GM03348 (cell line): ENCODE results near the gene TUB.

Experiments used
- DNase-seq: peaks from one replicate; pipeline ENCODE4 v3.0.0; 2012; ENCODE audit warnings: low spot score

Gene TUB

GRCh38 chr11:8047382-8047781 is 33.6 kb upstream of the TUB start:
- no peak for DNase-seq

GRCh38 chr11:8049084-8049483 is 31.9 kb upstream of the TUB start:
- no peak for DNase-seq

GRCh38 chr11:8055091-8055835 is 25.7 kb upstream of the TUB start:
- no peak for DNase-seq

GRCh38 chr11:8055836-8056526 is 25.0 kb upstream of the TUB start:
- no peak for DNase-seq

GRCh38 chr11:8056810-8057463 is 24.1 kb upstream of the TUB start:
- peak; percentile 75 for DNase-seq

- no peak for DNase-seq
Observed at GRCh38 chr11:8058216-8058615, 22.8 kb upstream of the TUB start.

DNA sequence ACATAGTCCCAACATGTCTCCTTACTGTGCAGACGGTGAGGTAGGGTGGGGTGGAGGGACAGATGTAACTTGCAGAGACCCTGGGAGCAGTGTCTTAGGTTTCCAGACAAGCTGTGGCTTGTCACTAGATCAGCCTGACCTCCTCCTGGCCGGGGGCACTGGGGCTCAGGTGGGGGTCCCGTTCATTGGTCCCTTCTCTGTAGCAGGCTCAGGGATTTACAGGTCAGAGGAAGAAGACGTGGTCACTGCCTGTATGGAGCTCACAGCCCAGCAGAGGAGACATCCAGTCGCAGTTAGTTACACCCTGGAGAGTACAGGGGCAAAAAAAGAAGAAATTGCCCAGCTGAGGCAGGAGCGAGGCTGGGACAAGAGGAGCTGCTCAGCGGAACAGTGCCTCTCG is 22.0 kb upstream of the TUB start:
- no peak for DNase-seq

DNA sequence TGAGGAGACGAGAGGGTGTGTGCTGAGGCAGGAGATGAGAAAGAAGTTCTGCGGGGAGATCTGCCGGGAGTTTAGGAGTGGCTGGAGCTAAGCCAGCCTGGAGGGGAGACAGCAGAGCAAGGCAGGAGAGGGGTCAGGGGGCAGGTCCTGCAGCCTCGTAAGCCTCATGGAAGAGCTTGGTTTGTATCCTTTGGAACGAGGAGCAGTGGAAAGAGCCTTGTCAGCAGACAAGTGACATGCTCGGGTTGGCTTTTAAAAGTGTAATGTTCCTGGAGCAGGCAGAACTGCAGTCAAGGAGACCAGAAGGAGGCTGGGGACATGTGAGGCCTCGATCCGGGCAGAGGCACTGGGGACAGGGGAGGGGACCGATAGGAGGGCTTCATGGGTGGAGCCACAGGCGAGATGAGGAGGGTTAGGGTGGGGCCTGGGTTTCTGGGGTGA is 21.4 kb upstream of the TUB start:
- DNase-seq, result no peak

DNA sequence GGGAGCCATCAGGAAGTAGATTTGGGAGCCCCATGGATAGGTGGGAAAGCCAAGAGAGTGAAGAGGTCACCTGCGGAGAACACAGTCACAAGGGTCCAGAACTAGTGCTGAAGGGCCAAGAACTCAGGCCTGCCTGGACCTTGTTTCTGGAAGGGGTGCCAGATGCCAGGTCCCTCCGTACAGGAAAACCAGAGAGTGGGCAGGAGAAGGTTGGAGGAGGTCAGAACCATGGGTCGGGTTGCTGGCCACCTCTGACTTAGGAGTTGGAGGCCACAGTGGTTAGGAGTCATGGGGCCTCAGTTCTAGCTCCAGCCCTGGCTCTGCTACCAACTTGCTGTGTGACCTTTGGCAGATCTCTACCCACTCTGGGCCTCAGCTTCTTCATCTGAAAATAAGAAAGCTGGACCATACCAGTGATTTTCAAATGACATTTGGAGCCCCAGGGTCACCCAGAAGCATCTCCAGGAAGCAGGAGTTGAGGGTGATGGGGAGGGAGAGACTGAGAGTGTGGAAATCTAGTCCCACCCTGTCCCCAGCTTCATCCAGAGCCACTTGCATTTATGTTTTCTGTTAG is 20.8 kb upstream of the TUB start:
- no peak for DNase-seq

DNA sequence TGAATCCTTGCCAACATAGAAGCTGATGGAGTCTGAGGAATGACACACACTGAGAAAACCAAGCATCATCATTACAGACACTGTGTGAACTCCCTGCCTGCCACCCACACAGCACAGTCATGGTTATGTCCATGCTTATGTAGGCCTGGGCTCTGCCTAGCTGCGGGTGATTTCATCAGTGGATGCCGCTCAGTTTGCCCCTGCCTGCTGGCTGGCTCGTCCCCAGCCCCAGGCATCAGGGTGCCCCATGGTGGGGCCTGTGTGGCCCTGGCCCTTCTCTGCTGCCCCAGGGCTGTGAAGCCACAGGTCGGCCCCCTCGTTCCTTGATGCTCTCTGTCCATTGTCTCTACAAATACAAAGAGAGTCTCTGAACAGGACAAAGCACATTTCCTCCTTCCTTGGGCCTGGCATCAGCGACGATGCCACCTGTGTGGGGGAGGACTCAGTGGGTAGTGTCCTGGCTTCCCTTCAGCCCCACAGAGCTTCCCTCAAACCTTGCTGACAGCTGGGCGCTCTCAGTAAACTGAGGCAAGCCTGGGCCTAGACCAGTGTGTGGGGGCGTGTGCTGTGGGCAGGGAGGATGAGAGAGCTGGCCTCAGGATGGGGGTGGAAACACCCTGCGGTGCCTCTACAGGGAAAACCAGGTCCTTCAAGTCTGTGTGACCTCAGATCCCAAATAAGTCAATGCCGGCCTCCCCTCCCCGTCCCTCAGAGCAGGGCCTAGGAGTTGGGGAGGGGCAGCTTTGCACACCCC is 20.0 kb upstream of the TUB start:
- DNase-seq, result peak; percentile 81

GRCh38 chr11:8061555-8062428 is 19.2 kb upstream of the TUB start:
- no peak for DNase-seq

DNA sequence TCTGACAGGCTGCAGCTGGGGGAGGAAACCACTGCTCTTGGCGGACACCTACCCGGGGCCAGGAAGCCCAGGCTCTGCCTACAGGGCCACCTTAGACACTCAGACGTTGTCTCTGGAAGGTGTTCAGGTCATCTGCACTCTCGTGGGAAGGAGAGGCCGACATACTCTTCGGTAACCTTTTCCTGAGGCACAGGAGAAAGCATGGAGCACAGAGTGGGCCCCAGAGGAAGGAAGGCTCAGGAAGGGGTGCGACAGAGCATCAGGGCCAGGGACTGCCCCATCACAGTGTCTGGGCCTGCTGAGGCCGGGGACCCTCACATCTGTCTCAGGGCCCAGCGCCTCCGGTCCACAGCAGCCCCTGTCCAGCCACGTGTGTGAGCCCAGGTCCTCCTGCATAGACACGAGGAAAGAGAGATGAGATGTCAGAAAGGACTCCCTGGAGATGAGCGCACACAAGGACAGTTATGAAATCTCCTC is 18.2 kb upstream of the TUB start:
- no peak for DNase-seq

- peak; percentile 68 for DNase-seq
Observed at GRCh38 chr11:8063324-8063723, 17.7 kb upstream of the TUB start.

- DNase-seq, result no peak
Observed at GRCh38 chr11:8065031-8065430, 16.0 kb upstream of the TUB start.

- DNase-seq, result no peak
Observed at GRCh38 chr11:8066036-8066910, 14.7 kb upstream of the TUB start.

DNA sequence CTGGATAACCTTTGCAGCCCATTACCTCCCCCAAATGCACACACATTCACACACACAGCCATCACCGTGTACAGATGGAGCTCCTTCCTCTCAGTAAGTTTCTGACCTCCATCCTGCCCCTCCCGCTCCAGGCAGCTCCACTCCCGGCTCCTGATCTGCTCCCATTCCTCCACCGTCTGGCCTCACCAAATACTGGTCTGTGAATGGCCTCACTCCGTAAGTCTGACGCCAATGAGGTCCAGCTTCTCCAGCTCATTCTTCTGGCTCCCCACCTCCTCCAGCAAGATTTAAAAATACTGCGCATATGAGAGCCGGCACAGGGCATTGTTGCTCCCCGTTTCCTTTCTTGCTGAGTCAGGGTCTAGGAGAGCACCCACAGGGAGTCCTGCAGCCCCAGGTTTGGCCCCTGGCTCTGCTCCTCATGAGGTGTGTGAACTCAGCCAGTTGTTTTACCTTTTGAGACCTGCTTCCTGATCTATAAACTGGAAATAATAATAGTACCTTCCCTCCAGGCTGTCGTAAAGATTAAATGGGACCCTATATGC is 14.0 kb upstream of the TUB start:
- no peak for DNase-seq

GRCh38 chr11:8067567-8067928 is 13.5 kb upstream of the TUB start:
- DNase-seq, result no peak

DNA sequence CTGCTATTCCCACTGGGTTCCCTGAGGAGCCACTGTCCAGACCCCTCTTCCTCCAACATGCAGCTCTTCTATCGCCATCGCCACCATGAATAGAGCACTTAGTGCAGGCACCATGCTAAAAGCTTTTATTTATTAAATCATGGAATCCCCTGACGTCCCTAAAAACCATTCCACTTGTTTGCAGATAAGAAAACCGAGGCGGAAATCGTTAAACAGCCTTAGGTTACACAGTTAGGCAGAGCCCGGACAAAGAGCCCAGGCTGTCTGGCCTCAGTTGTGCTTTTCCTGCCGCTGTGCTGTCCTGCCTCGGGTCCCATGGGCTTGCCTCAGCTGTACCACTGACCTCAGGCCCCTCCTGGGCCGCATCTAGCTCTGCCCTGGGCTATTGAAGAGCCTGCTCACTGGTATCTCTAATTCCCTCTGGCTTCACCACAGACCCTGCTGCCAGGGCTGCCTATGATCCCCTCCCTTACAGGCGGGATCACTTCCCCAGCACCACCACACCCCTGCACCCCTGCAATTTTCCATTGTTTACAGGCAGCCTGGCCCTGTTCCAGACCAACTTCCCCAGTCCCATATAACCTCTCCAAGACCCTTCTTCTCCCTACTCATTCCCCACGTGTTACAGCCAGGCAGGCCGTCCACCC is 13.0 kb upstream of the TUB start:
- DNase-seq, result no peak

DNA sequence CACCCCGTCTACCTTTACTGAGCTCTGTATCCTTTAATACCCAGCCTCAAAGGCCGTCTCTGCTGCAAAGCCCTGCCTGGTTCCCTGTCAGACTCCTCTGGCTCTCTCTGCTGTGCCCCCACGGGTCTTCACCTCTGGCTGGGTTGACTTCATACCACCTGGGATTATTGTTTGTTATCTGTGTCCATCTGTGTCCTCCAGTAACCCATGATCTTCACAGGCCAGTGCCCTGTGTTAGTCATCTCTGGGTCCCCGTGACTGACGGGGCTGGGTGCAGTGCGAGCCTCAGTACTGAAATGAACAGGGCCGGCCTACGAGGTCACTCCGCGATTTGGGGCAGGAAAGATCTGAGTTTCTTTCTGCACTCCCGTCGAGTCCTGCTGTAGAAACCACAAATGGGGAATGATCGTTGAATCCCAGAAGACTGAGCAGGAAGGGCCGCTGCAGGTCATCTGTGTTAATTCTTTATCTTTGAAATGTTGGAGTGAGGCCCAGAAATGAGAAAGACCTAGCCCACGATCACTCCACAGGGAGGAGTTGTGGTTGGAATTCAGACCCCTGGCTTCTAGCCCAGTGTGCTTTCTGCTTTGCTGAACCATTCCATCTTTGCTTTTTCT is 12.3 kb upstream of the TUB start:
- DNase-seq, result peak; percentile 73
